Measurements from ENCODE around the gene SLC25A40. TPM values are rescaled to one million over a fixed set of nuclear protein-coding genes. Genes with fewer than 3 reads are reported as not detected.
"Not testable (repeated sequence)": the region's sequence is repeated elsewhere in the genome, so short reads cannot be mapped to it uniquely, and the experiment has no call there.

Gene SLC25A40
- total RNA-seq (10 to 100 TPM; 28.9 to 29.8 TPM), polyA plus RNA-seq (10 to 100 TPM; 14.6 to 14.7 TPM)

- peaks cover 24 to 39% of the 10 kb centered on the region in 2 donors for H3K36me3 Mint-ChIP-seq
- peak within 1 kb of the TSS; percentile 79 to 80 for H3K4me3 ChIP-seq (ENCODE audit: low read length in 2 of 2)
- H3K4me3 Mint-ChIP-seq, result peak within 1 kb of the TSS; percentile 93 to 97 (median 95)
- ChIA-PET CTCF (ENCODE audit: partially characterized antibody) (interaction anchor here (1.0 to 1.4 kb wide), 3 partner anchors 10 to 344 kb away, joined by 3 to 10 read pairs (median 4); partner anchors contain the start of gene ADAM22), POLR2A (ENCODE audit: partially characterized antibody) (interaction anchor here (1.0 to 3.2 kb wide), 8 partner anchors 12 to 724 kb away, joined by 3 to 22 read pairs (median 4); partner anchors contain the start of genes ADAM22, CROT, DMTF1 and TMEM243)
- peaks cover 37 to 58% (median 46%) of the 10 kb centered on the region in 4 donors for H3K4me1 Mint-ChIP-seq
- H3K27ac Mint-ChIP-seq, result peak within 1 kb of the TSS; percentile 71 to 99 (median 97)
- H3K4me1 ChIP-seq (ENCODE audit: insufficient read depth, low read length), result peaks cover 43% of the 10 kb centered on the region
- intact Hi-C loops (cut with micrococcal nuclease), result loop anchor here (1.0 to 5.0 kb wide), 8 partner anchors 23 to 724 kb away; partner anchors contain the start of genes ADAM22, CROT, DMTF1 and RUNDC3B
- peak within 1 kb of the TSS; percentile 91 for H3K27ac ChIP-seq (ENCODE audit: low read depth, low read length)
- no peaks in the 10 kb centered on the region for H3K27me3 Mint-ChIP-seq
- H3K36me3 ChIP-seq (ENCODE audit: insufficient read depth, low read length), result no peaks in the 10 kb centered on the region
- no peaks in the 10 kb centered on the region for H3K27me3 ChIP-seq (ENCODE audit: insufficient read depth, low read length)
- peak; percentile 91 to 96 (median 95) for DNase-seq
- no peaks in the 10 kb centered on the region for H3K9me3 ChIP-seq (ENCODE audit: control insufficient read depth in 1 of 2, low read length in 2 of 2)
- H3K9me3 Mint-ChIP-seq, result peaks cover 0 to 8% (median 4%) of the 10 kb centered on the region in 8 donors
Observed at GRCh38 chr7:87876040-87876868, at the start of gene SLC25A40, which contains the start of gene DBF4. TSS of gene SLC25A40 (minus strand) at chr7:87876360. CDS start at chr7:87858727, 17,633 bp downstream. TSS of gene DBF4 (plus strand) at chr7:87876493. CDS start at chr7:87876733, 240 bp downstream.

DNA sequence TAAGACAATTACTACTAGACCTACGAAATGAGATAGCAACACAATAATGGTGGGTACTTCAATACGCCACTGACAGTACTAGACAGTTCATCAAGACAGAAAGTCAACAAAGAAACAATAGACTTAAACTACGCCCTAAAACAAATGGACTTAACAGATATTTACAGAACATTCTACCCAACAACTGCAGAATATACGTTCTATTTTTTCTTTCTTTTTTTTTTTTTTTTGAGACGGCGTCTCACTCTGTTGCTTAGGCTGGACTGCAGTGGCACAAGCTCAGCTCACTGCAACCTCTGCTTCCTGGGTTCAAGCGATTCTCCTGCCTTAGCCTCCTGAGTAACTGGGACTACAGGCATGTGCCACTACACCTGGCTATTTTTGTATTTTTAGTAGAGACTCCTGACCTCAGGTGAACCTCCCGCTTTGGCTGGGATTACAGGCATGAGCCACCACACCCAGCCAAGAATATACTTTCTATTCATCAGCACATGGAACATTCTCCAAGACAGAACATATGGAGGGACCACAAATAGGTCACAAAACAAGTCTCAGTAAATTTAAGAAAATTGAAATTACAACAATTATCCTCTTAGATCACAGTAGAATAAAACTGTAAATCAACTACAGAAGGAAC lies 46.7 kb upstream of the SLC25A40 start:
- H3K4me3 Mint-ChIP-seq; H3K4me1 ChIP-seq (ENCODE audit: insufficient read depth, low read length); H3K27ac ChIP-seq (ENCODE audit: low read depth, low read length); H3K36me3 ChIP-seq (ENCODE audit: insufficient read depth, low read length); H3K27ac Mint-ChIP-seq; H3K9me3 Mint-ChIP-seq; CTCF ChIA-PET (ENCODE audit: partially characterized antibody); H3K4me3 ChIP-seq (ENCODE audit: low read length in 2 of 2); H3K27me3 Mint-ChIP-seq; H3K27me3 ChIP-seq (ENCODE audit: insufficient read depth, low read length); H3K9me3 ChIP-seq (ENCODE audit: control insufficient read depth in 1 of 2, low read length in 2 of 2); H3K4me1 Mint-ChIP-seq; POLR2A ChIA-PET (ENCODE audit: partially characterized antibody); intact Hi-C loops (cut with micrococcal nuclease); DNase-seq; H3K36me3 Mint-ChIP-seq: not testable (repeated sequence)

GRCh38 chr7:87920578-87920977 lies 44.4 kb upstream of the SLC25A40 start:
- POLR2A ChIA-PET (ENCODE audit: partially characterized antibody), result no interaction called here
- Mint-ChIP-seq H3K4me1 (no peaks in the 10 kb centered on the region), H3K27me3 (peaks cover 1 to 2% of the 10 kb centered on the region in 2 donors), H3K4me3 (no peak overlapping the region), H3K9me3 (no peaks in the 10 kb centered on the region), H3K36me3 (no peaks in the 10 kb centered on the region), H3K27ac (no peak overlapping the region)
- Histone ChIP-seq H3K27ac (ENCODE audit: low read depth, low read length) (no peak overlapping the region), H3K4me1 (ENCODE audit: insufficient read depth, low read length) (no peaks in the 10 kb centered on the region), H3K27me3 (ENCODE audit: insufficient read depth, low read length) (no peaks in the 10 kb centered on the region), H3K9me3 (ENCODE audit: control insufficient read depth in 1 of 2, low read length in 2 of 2) (no peaks in the 10 kb centered on the region), H3K4me3 (ENCODE audit: low read length in 2 of 2) (no peak overlapping the region), H3K36me3 (ENCODE audit: insufficient read depth, low read length) (no peaks in the 10 kb centered on the region)
- DNase-seq, result no peak
- CTCF ChIA-PET (ENCODE audit: partially characterized antibody), result interaction anchor here (1.3 kb wide), 1 partner anchor 10 kb away, joined by 4 read pairs; no protein-coding TSS in a partner anchor
- intact Hi-C loops (cut with micrococcal nuclease), result no loop called here

DNA sequence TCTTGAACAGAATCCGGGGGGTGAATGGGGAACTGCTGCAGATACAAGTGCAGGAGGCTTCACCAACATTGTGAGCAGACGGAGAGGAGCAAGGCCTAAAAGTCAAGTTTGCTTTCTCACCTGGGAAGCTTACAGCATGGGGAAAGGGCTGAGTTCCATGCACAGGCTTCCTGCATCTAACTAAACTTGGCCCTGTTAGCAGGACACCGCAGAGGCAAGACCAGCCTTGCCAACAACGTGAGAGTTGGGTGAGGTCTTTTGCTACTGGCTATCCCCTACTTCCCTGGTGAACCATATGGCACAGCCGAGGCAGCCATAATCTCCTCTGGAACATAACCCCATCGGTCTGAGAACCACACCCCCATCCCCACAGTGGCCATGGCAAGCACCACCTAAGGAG lies 43.7 kb upstream of the SLC25A40 start:
- H3K9me3 Mint-ChIP-seq, result no peaks in the 10 kb centered on the region
- H3K4me3 Mint-ChIP-seq, result no peak overlapping the region
- H3K36me3 Mint-ChIP-seq, result no peaks in the 10 kb centered on the region
- peaks cover 1 to 2% of the 10 kb centered on the region in 2 donors for H3K27me3 Mint-ChIP-seq
- DNase-seq, result no peak
- H3K4me3 ChIP-seq (ENCODE audit: low read length in 2 of 2), result no peak overlapping the region
- no peaks in the 10 kb centered on the region for H3K36me3 ChIP-seq (ENCODE audit: insufficient read depth, low read length)
- POLR2A ChIA-PET (ENCODE audit: partially characterized antibody), result no interaction called here
- no peaks in the 10 kb centered on the region for H3K27me3 ChIP-seq (ENCODE audit: insufficient read depth, low read length)
- CTCF ChIA-PET (ENCODE audit: partially characterized antibody), result interaction anchor here (1.3 kb wide), 1 partner anchor 10 kb away, joined by 4 read pairs; no protein-coding TSS in a partner anchor
- intact Hi-C loops (cut with micrococcal nuclease), result no loop called here
- no peaks in the 10 kb centered on the region for H3K9me3 ChIP-seq (ENCODE audit: control insufficient read depth in 1 of 2, low read length in 2 of 2)
- no peak overlapping the region for H3K27ac ChIP-seq (ENCODE audit: low read depth, low read length)
- no peaks in the 10 kb centered on the region for H3K4me1 Mint-ChIP-seq
- H3K4me1 ChIP-seq (ENCODE audit: insufficient read depth, low read length), result no peaks in the 10 kb centered on the region
- H3K27ac Mint-ChIP-seq, result no peak overlapping the region

- Histone ChIP-seq H3K9me3 (ENCODE audit: control insufficient read depth in 1 of 2, low read length in 2 of 2) (no peaks in the 10 kb centered on the region), H3K27ac (ENCODE audit: low read depth, low read length) (no peak overlapping the region), H3K4me3 (ENCODE audit: low read length in 2 of 2) (no peak overlapping the region), H3K36me3 (ENCODE audit: insufficient read depth, low read length) (no peaks in the 10 kb centered on the region), H3K27me3 (ENCODE audit: insufficient read depth, low read length) (no peaks in the 10 kb centered on the region), H3K4me1 (ENCODE audit: insufficient read depth, low read length) (no peaks in the 10 kb centered on the region)
- Mint-ChIP-seq H3K9me3 (no peaks in the 10 kb centered on the region), H3K27me3 (peaks cover 1 to 2% of the 10 kb centered on the region in 2 donors), H3K36me3 (no peaks in the 10 kb centered on the region), H3K27ac (no peak overlapping the region), H3K4me1 (no peaks in the 10 kb centered on the region), H3K4me3 (no peak overlapping the region)
- CTCF ChIA-PET (ENCODE audit: partially characterized antibody), result interaction anchor here (1.6 kb wide), 1 partner anchor 47 kb away, joined by 3 read pairs; no protein-coding TSS in a partner anchor
- intact Hi-C loops (cut with micrococcal nuclease), result no loop called here
- POLR2A ChIA-PET (ENCODE audit: partially characterized antibody), result no interaction called here
- DNase-seq, result no peak
Observed at GRCh38 chr7:87918740-87919139, 42.6 kb upstream of the SLC25A40 start.

DNA sequence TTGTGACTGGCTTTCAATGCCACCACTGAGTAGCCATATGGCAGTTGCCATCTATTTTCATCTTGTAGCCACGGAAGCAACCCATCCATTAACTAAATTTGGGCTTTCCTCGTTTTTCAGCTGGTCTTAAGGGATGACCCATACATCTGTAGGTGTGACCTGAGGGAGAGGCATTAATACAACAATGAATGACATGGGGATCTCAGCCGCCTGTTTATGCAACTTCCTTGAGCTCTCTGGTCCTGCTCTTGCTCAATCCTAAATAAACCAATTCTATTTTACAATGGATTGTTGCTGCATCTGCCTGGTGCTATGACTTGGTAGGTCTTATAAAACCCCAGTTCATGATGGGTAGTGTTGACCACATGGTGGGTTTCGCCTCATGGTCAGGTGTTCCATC lies 36.0 kb upstream of the SLC25A40 start:
- Mint-ChIP-seq H3K4me1 (peaks cover 0 to 5% (median 0%) of the 10 kb centered on the region in 4 donors), H3K36me3 (peaks cover 6 to 9% of the 10 kb centered on the region in 2 donors), H3K4me3 (no peak overlapping the region), H3K27ac (no peak overlapping the region), H3K9me3 (no peaks in the 10 kb centered on the region), H3K27me3 (no peaks in the 10 kb centered on the region)
- Histone ChIP-seq H3K4me1 (ENCODE audit: insufficient read depth, low read length) (peaks cover 2% of the 10 kb centered on the region), H3K9me3 (ENCODE audit: control insufficient read depth in 1 of 2, low read length in 2 of 2) (no peaks in the 10 kb centered on the region), H3K4me3 (ENCODE audit: low read length in 2 of 2) (no peak overlapping the region), H3K27me3 (ENCODE audit: insufficient read depth, low read length) (no peaks in the 10 kb centered on the region), H3K36me3 (ENCODE audit: insufficient read depth, low read length) (no peaks in the 10 kb centered on the region), H3K27ac (ENCODE audit: low read depth, low read length) (no peak overlapping the region)
- CTCF ChIA-PET (ENCODE audit: partially characterized antibody), result no interaction called here
- intact Hi-C loops (cut with micrococcal nuclease), result no loop called here
- POLR2A ChIA-PET (ENCODE audit: partially characterized antibody), result no interaction called here
- no peak for DNase-seq

- H3K9me3 Mint-ChIP-seq; H3K27me3 Mint-ChIP-seq; DNase-seq; CTCF ChIA-PET (ENCODE audit: partially characterized antibody); H3K27ac Mint-ChIP-seq; intact Hi-C loops (cut with micrococcal nuclease); POLR2A ChIA-PET (ENCODE audit: partially characterized antibody); H3K4me1 Mint-ChIP-seq; H3K4me1 ChIP-seq (ENCODE audit: insufficient read depth, low read length); H3K36me3 ChIP-seq (ENCODE audit: insufficient read depth, low read length); H3K27me3 ChIP-seq (ENCODE audit: insufficient read depth, low read length); H3K4me3 ChIP-seq (ENCODE audit: low read length in 2 of 2); H3K27ac ChIP-seq (ENCODE audit: low read depth, low read length); H3K9me3 ChIP-seq (ENCODE audit: control insufficient read depth in 1 of 2, low read length in 2 of 2): not testable (repeated sequence)
- Mint-ChIP-seq H3K36me3 (peaks cover 16 to 21% of the 10 kb centered on the region in 2 donors), H3K4me3 (peak overlapping the region in 1 of 8 donors; percentile 22)
Observed at GRCh38 chr7:87908814-87909213, 32.7 kb upstream of the SLC25A40 start.

All from CD4-positive, alpha-beta memory T cell (primary cell).